GM23338 (cell line): ENCODE measurements around the gene TBCEL. TPM values are rescaled to one million over a fixed set of nuclear protein-coding genes. Genes with fewer than 3 reads are reported as not detected.

Experiments used
- ATAC-seq: fragments of 200-7000 bp; cut with Tn5 transposase; 3 replicates; pipeline ENCODE4 v1.9.1; 2020
- DNase-seq: peaks from one replicate; pipeline ENCODE4 v3.0.0-alpha.2; 2015; ENCODE audit warnings: low spot score
- H2AFZ ChIP-seq: fragments of 200-600 bp; sonication (generic); 2 replicates; pipeline ENCODE4 v1.8.0; 2016; ENCODE audit warnings: antibody characterized with exemption, mild to moderate bottlenecking, moderate library complexity
- H3F3A ChIP-seq: fragments of 200-600 bp; sonication (generic); replicated peaks from 2 replicates; pipeline ENCODE4 v1.8.0; 2017; ENCODE audit warnings: antibody characterized with exemption, mixed run types, low read depth
- H3K27ac ChIP-seq: fragments of 200-600 bp; sonication (generic); 2 replicates; pipeline ENCODE4 v1.6.1; 2016; ENCODE audit warnings: low read depth
- H3K27me3 ChIP-seq: fragments of 200-600 bp; sonication (generic); 2 replicates; pipeline ENCODE4 v1.8.0; 2016; ENCODE audit warnings: mild to moderate bottlenecking, mixed run types, moderate library complexity; ENCODE audit not compliant: insufficient read depth
- H3K36me3 ChIP-seq: fragments of 200-600 bp; sonication (generic); 2 replicates; pipeline ENCODE4 v1.8.0; 2016; ENCODE audit warnings: mild to moderate bottlenecking; ENCODE audit not compliant: insufficient read depth
- H3K4me1 ChIP-seq: fragments of 200-600 bp; sonication (generic); 2 replicates; pipeline ENCODE4 v1.8.0; 2016; ENCODE audit warnings: mild to moderate bottlenecking, moderate library complexity; ENCODE audit not compliant: insufficient read depth
- H3K4me2 ChIP-seq: fragments of 200-600 bp; sonication (generic); 2 replicates; pipeline ENCODE4 v1.7.1; 2017; ENCODE audit warnings: mixed run types
- H3K4me3 ChIP-seq: fragments of 200-600 bp; sonication (generic); 2 replicates; pipeline ENCODE4 v1.6.1; 2016; ENCODE audit warnings: mixed run types
- H3K79me2 ChIP-seq: fragments of 200-600 bp; sonication (generic); replicated peaks from 2 replicates; pipeline ENCODE4 v1.8.0; 2017; ENCODE audit warnings: mild to moderate bottlenecking; ENCODE audit not compliant: insufficient read depth
- H3K9me2 ChIP-seq: fragments of 200-600 bp; sonication (generic); 2 replicates; pipeline ENCODE4 v1.8.0; 2017; ENCODE audit not compliant: insufficient read depth
- H4K20me1 ChIP-seq: fragments of 200-600 bp; sonication (generic); replicated peaks from 2 replicates; pipeline ENCODE4 v1.8.0; 2017; ENCODE audit warnings: mild to moderate bottlenecking; ENCODE audit not compliant: insufficient read depth
- H3K27ac Mint-ChIP-seq: 2 replicates; pipeline ENCODE4 v1.8.0; 2020; ENCODE audit warnings: inconsistent platforms, mild to moderate bottlenecking, moderate library complexity, mixed read lengths
- H3K27me3 Mint-ChIP-seq: 3 replicates; pipeline ENCODE4 v1.8.0; 2022; ENCODE audit warnings: low read depth, mild to moderate bottlenecking, moderate library complexity, mixed read lengths, inconsistent platforms; ENCODE audit not compliant: insufficient read depth, poor library complexity
- H3K36me3 Mint-ChIP-seq: 3 replicates; pipeline ENCODE4 v1.8.0; 2021; ENCODE audit warnings: low read depth, mild to moderate bottlenecking, inconsistent platforms, moderate library complexity, mixed read lengths
- H3K4me1 Mint-ChIP-seq: 3 replicates; pipeline ENCODE4 v1.8.0; 2020; ENCODE audit warnings: mild to moderate bottlenecking, inconsistent platforms, mixed read lengths
- H3K4me3 Mint-ChIP-seq: 3 replicates; pipeline ENCODE4 v1.8.0; 2021; ENCODE audit warnings: moderate library complexity, mild to moderate bottlenecking, inconsistent platforms, mixed read lengths
- H3K9me3 Mint-ChIP-seq: 3 replicates; pipeline ENCODE4 v1.8.0; 2020; ENCODE audit warnings: moderate library complexity, mild to moderate bottlenecking, inconsistent platforms, mixed read lengths
- CREB1 ChIP-seq: fragments of 250-450 bp; sonication (Bioruptor Pico); IDR thresholded peaks from 2 replicates; pipeline ENCODE4 v1.5.0; 2020; ENCODE audit warnings: low read depth, mild to moderate bottlenecking, moderate library complexity
- CTCF ChIP-seq, 2 experiments: fragments of 200-600 bp in 1 of 2; sonication (generic) in 1 of 2; conservative IDR thresholded peaks; 2 replicates each; pipeline versions ENCODE4 v1.5.1 to v1.6.1; 2016 to 2017; ENCODE audit warnings: antibody characterized with exemption in 2 of 2, low read depth in 2 of 2, mild to moderate bottlenecking in 2 of 2, moderate library complexity in 1 of 2
- ETS1 ChIP-seq: IDR thresholded peaks from 2 replicates; pipeline ENCODE4 v1.6.1; 2016; ENCODE audit warnings: antibody characterized with exemption
- EZH2 ChIP-seq: fragments of 200-600 bp; sonication (generic); IDR thresholded peaks from one replicate; pipeline ENCODE4 v1.8.0; 2017; ENCODE audit warnings: antibody characterized with exemption, mild to moderate bottlenecking, low read depth; ENCODE audit not compliant: unreplicated experiment
- EZH2phosphoT487 ChIP-seq: fragments of 200-600 bp; sonication (generic); IDR thresholded peaks from one replicate; pipeline ENCODE4 v1.8.1; 2018; ENCODE audit warnings: antibody characterized with exemption; ENCODE audit not compliant: unreplicated experiment
- JUNB ChIP-seq: IDR thresholded peaks from one replicate; pipeline ENCODE4 v1.6.1; 2016; ENCODE audit warnings: antibody characterized with exemption; ENCODE audit not compliant: unreplicated experiment
- NANOG ChIP-seq: IDR thresholded peaks from 2 replicates; pipeline ENCODE4 v1.6.1; 2016; ENCODE audit warnings: antibody characterized with exemption, borderline replicate concordance
- POLR2AphosphoS5 ChIP-seq: IDR thresholded peaks from 2 replicates; pipeline ENCODE4 v1.6.1; 2016; ENCODE audit warnings: antibody characterized with exemption, low read depth
- STAT1 ChIP-seq: IDR thresholded peaks from one replicate; pipeline ENCODE4 v1.6.1; 2016; ENCODE audit warnings: antibody characterized with exemption; ENCODE audit not compliant: unreplicated experiment
- ZNF114 ChIP-seq: fragments of 250-450 bp; sonication (Bioruptor Pico); IDR thresholded peaks from 2 replicates; pipeline ENCODE4 v1.5.0; 2020; ENCODE audit warnings: mild to moderate bottlenecking, moderate library complexity
- ZNF331 ChIP-seq: fragments of 250-450 bp; sonication (Bioruptor Pico); IDR thresholded peaks from 2 replicates; pipeline ENCODE4 v1.5.0; 2020; ENCODE audit warnings: low read depth, mild to moderate bottlenecking, moderate library complexity
- ZNF462 ChIP-seq: fragments of 250-450 bp; sonication (Bioruptor Pico); IDR thresholded peaks from 2 replicates; pipeline ENCODE4 v1.5.0; 2020; ENCODE audit warnings: mild to moderate bottlenecking, moderate library complexity
- polyA plus RNA-seq: library from polyadenylated mRNA; unstranded; fragments of >200 nt; fragmentation: Nextera tagmentation; extraction: Ambion mirVana; gene quantifications from 2 replicates; pipeline ENCODE4 v1.2.1, GENCODE V29; 2016
- total RNA-seq: library from RNA; depleted of rRNA; stranded (reverse); fragments of >200 nt; shearing (Covaris generic); gene quantifications from 2 replicates; pipeline ENCODE4 v1.2.3, GENCODE V29; 2014
- TF ChIP-seq, protein P1 (sequence below): IDR thresholded peaks from one replicate; pipeline ENCODE4 v1.6.1; 2018; ENCODE audit warnings: antibody characterized with exemption; ENCODE audit not compliant: unreplicated experiment

Gene TBCEL
- total and polyA plus RNA-seq, 2 experiments from 2014 or later, result 5.4 to 16.2 TPM

DNA sequence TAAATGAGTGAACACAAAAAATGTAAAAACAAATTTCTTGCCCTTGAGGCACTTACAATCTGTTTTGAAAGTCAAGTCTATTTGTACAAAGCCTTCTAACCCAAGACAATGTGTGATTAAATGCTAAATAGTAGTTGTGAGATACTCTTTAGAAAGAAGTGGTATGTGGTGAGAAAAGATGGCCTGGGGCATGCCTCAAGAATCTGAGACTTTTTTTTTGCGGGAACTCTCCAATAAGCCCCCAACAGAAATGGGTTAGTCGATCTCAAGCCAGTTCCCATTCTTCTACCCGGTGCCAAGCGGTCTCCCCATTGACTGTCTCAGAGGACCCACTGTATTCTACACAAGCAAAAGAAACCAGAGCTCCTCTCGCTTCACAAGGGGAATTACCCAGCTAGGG is 26.9 kb upstream of the TBCEL start:
- DNase-seq, result no peak
- Mint-ChIP-seq H3K9me3 (no peaks in the 10 kb centered on the region), H3K4me1 (peaks cover 7% of the 10 kb centered on the region), H3K4me3 (no peak overlapping the region), H3K27me3 (no peaks in the 10 kb centered on the region), H3K27ac (no peak overlapping the region), H3K36me3 (no peaks in the 10 kb centered on the region)
- Histone ChIP-seq H3K36me3 (no peaks in the 10 kb centered on the region), H3K4me1 (peaks cover 17% of the 10 kb centered on the region), H3K4me3 (no peak overlapping the region), H3K4me2 (no peak overlapping the region), H2AFZ (no peak overlapping the region), H3K27ac (no peak overlapping the region), H3K27me3 (no peaks in the 10 kb centered on the region), H3K9me2 (no peaks in the 10 kb centered on the region), H3K79me2 (no peaks in the 10 kb centered on the region), H4K20me1 (no peaks in the 10 kb centered on the region), H3F3A (no peaks in the 10 kb centered on the region)
- ATAC-seq, result peak; percentile 44
- TF ChIP-seq CREB1 (CRISPR knock-in tag) (no peak), ZNF462 (CRISPR knock-in tag) (no peak), ZNF331 (CRISPR knock-in tag) (no peak), ZNF114 (CRISPR knock-in tag) (no peak), POLR2AphosphoS5 (no peak), STAT1 (no peak), CTCF (conservative IDR thresholded peaks at IDR 0.05; ENCODE audit: low read depth in 2 of 2) (no peak), EZH2phosphoT487 (no peak), ETS1 (no peak), NANOG (no peak), JUNB (no peak), EZH2 (no peak)
- TF ChIP-seq, protein P1, sequence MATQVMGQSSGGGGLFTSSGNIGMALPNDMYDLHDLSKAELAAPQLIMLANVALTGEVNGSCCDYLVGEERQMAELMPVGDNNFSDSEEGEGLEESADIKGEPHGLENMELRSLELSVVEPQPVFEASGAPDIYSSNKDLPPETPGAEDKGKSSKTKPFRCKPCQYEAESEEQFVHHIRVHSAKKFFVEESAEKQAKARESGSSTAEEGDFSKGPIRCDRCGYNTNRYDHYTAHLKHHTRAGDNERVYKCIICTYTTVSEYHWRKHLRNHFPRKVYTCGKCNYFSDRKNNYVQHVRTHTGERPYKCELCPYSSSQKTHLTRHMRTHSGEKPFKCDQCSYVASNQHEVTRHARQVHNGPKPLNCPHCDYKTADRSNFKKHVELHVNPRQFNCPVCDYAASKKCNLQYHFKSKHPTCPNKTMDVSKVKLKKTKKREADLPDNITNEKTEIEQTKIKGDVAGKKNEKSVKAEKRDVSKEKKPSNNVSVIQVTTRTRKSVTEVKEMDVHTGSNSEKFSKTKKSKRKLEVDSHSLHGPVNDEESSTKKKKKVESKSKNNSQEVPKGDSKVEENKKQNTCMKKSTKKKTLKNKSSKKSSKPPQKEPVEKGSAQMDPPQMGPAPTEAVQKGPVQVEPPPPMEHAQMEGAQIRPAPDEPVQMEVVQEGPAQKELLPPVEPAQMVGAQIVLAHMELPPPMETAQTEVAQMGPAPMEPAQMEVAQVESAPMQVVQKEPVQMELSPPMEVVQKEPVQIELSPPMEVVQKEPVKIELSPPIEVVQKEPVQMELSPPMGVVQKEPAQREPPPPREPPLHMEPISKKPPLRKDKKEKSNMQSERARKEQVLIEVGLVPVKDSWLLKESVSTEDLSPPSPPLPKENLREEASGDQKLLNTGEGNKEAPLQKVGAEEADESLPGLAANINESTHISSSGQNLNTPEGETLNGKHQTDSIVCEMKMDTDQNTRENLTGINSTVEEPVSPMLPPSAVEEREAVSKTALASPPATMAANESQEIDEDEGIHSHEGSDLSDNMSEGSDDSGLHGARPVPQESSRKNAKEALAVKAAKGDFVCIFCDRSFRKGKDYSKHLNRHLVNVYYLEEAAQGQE, result no peak
